GM06990 (cell line): ENCODE data around the gene ACER3.
"Not testable (repeated sequence)": the region's sequence is repeated elsewhere in the genome, so short reads cannot be mapped to it uniquely, and the experiment has no call there.

Source experiments
- DNase-seq: peaks from one replicate; pipeline ENCODE4 v3.0.0-alpha.2; 2011; ENCODE audit not compliant: insufficient read length; ENCODE audit errors: extremely low read depth
- H3K27me3 ChIP-seq: replicated peaks from 2 replicates; pipeline ENCODE4 v1.6.0; 2011; ENCODE audit warnings: low read length; ENCODE audit not compliant: control insufficient read depth, insufficient read depth
- H3K36me3 ChIP-seq: 2 replicates; pipeline ENCODE4 v1.5.1; 2011; ENCODE audit warnings: low read length; ENCODE audit not compliant: control insufficient read depth, insufficient read depth
- H3K4me3 ChIP-seq: replicated peaks from 2 replicates; pipeline ENCODE4 v1.5.1; 2011; ENCODE audit warnings: low read depth, mild to moderate bottlenecking, control low read depth, low read length
- TF ChIP-seq, protein P1 (sequence below): IDR thresholded peaks from 2 replicates; pipeline ENCODE4 v1.5.1; 2011; ENCODE audit warnings: low read length, control low read depth, mild to moderate bottlenecking, inconsistent platforms; ENCODE audit not compliant: insufficient read depth, poor library complexity, severe bottlenecking

The ACER3 gene

DNA sequence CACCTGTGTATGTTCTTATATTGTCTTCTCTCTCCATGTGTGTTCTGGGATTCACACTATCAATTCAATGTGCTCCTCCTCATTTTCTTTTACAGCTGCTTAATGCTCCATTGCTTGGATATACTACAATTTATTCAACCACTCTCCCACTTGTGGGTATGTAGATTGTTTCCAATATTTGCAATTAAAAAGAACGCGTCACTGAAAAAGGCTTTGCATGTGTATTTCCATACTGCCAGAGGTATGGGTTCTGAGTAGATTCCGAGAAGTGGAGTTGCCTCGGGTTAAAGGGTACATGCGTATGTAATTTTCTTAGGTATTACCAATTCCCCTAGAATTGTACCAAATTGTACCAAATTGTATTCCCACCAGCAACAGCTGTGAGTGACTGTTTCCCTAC, 199.1 kb downstream of the ACER3 start:
- no peak for DNase-seq
- TF ChIP-seq, protein P1, sequence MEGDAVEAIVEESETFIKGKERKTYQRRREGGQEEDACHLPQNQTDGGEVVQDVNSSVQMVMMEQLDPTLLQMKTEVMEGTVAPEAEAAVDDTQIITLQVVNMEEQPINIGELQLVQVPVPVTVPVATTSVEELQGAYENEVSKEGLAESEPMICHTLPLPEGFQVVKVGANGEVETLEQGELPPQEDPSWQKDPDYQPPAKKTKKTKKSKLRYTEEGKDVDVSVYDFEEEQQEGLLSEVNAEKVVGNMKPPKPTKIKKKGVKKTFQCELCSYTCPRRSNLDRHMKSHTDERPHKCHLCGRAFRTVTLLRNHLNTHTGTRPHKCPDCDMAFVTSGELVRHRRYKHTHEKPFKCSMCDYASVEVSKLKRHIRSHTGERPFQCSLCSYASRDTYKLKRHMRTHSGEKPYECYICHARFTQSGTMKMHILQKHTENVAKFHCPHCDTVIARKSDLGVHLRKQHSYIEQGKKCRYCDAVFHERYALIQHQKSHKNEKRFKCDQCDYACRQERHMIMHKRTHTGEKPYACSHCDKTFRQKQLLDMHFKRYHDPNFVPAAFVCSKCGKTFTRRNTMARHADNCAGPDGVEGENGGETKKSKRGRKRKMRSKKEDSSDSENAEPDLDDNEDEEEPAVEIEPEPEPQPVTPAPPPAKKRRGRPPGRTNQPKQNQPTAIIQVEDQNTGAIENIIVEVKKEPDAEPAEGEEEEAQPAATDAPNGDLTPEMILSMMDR, result no peak
- H3K36me3 ChIP-seq, result no peaks in the 10 kb centered on the region
- H3K27me3 ChIP-seq, result peaks cover 2% of the 10 kb centered on the region; the same call in 1 of the 2 replicates
- H3K4me3 ChIP-seq, result no peak overlapping the region

DNA sequence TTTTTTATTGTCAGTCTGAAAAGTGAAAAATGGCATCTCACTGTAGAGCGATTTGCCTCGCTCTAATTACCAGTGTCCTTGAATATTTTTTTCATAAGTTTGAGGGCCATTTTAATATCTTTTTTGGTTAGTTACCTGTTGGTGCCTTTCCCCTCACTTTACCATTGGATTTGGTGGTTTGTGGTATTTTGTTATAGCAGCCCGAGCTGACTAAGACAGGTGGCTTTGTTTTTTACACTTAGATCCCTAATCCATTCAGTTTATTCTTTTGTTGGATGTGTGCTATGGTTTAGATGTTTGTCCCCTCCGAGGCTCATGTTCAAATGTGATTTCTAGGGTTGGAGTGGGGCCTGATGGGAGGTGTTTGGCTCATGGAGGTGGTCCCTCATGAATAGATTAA, 199.5 kb downstream of the ACER3 start:
- TF ChIP-seq, protein P1, result no peak
- Histone ChIP-seq H3K4me3 (no peak overlapping the region), H3K27me3 (peaks cover 2% of the 10 kb centered on the region; the same call in 1 of the 2 replicates), H3K36me3 (no peaks in the 10 kb centered on the region)
- DNase-seq, result no peak

DNA sequence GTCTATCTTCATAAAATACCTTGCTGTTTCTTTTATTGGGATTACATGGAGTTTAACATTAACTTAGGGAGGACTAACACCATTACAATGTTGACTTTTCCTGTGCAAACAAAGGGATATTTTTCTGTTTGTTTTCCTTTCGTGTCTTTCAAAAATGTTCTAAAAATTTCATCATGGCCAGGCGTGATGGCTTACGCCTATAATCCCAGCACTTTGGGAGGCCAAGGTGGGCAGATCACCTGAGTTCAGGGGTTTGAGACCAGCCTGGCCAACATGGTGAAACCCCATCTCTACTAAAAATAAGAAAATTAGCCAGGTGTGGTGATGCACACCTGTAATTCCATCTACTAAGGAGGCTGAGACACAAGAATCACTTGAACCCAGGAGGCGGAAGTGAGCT, 200.5 kb downstream of the ACER3 start:
- not testable (repeated sequence) for H3K4me3 ChIP-seq, H3K27me3 ChIP-seq, DNase-seq, H3K36me3 ChIP-seq

DNA sequence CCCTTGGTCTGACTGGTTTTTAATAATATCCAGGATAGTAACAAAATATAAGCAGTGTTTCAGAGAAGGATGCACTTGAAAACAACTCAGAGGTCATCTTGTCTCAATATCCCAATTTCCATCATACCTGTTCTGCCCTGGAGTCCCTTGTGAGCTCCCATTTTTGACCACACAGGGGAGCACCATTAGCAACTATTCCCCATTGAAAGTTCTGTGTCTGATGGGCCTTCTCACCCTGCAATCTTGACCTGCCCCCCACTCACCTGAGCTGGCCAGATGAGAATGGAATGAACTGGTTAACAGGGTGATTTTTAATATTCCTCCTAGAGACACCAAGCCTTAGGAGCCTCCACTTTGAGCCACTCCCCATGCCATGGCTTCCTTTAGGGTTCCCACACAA, 202.2 kb downstream of the ACER3 start:
- Histone ChIP-seq H3K27me3 (peaks cover 2% of the 10 kb centered on the region; the same call in 1 of the 2 replicates), H3K4me3 (no peak overlapping the region), H3K36me3 (no peaks in the 10 kb centered on the region)
- TF ChIP-seq, protein P1, result peak; percentile 10
- no peak for DNase-seq

DNA sequence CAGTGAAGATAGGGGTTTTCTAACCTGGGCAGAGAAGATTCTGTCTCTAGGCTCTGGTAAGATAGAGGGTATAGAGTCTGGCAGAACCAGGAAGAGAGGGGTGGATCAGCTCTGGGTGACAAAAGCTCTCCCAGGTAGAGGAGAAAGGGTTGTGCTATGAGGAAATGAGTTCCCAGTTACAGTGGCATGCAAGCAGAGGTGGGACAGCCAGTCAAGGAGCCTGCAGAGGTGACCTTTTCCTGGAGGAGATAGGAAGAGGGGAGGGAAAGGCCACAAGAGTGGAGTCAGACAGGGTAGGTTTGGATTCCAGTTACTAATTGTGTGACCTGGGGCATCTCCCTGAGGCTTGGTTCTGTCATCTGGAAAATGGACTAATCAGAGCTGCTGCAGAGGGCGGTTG, 202.7 kb downstream of the ACER3 start:
- DNase-seq, result no peak
- TF ChIP-seq, protein P1, result no peak
- Histone ChIP-seq H3K4me3 (no peak overlapping the region), H3K36me3 (no peaks in the 10 kb centered on the region), H3K27me3 (peaks cover 3% of the 10 kb centered on the region; the same call in 1 of the 2 replicates)

DNA sequence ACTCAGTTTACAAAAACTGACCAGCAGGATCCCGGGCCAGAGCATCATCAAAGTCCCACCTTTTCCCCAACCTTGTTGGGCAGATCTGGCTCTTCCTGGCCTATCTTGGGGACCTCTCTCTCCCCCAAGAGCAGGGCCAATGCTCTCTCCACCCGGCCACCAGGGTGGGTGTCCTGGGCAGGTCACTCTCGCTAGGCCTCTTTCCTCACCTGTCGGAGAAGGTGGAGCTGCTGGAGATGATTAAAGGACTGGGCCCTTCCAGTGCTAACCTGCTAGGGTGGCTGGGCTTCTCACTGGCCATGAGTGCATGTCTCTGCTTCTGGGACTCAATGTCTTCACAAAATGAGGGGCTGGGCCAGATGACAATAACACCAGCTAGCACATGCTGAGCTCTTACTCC, 203.1 kb downstream of the ACER3 start:
- TF ChIP-seq, protein P1, result no peak
- Histone ChIP-seq H3K36me3 (no peaks in the 10 kb centered on the region), H3K27me3 (peaks cover 4% of the 10 kb centered on the region; the same call in 1 of the 2 replicates), H3K4me3 (no peak overlapping the region)
- no peak for DNase-seq
